ENCODE data around the gene ARPP21. TPM values are rescaled to one million over a fixed set of nuclear protein-coding genes. Genes with fewer than 3 reads are reported as not detected.

Gene ARPP21
- total and polyA plus RNA-seq, 7 donors: 86.4 to 336 (median 101) TPM

GRCh38 chr3:35665390-35666055, 26.2 kb downstream of the ARPP21 start:
- Histone ChIP-seq H3K27me3 (ENCODE audit: insufficient read depth in 3 of 3, low read length in 2 of 3) (no peaks in the 10 kb centered on the region), H3K4me3 (peak overlapping the region; percentile 51), H3K4me1 (peaks cover 70% of the 10 kb centered on the region), H3K36me3 (ENCODE audit: insufficient read depth in 1 of 2, low read depth in 1 of 2) (peaks cover 0 to 18% of the 10 kb centered on the region in 2 donors), H3K9me3 (no peaks in the 10 kb centered on the region), H3K27ac (peak overlapping the region; percentile 89)
- no peak for DNase-seq
- no peak for TF ChIP-seq CTCF (IDR thresholded peaks at IDR 0.05)
- no peak for ATAC-seq
- intact Hi-C loops (cut with DNase I): no loop called here
- WGBS, 3 donors: 34 to 50% (median 50%) methylated on average over 3 of the region's 3 CpGs

- Histone ChIP-seq H3K4me3 (no peak overlapping the region), H3K36me3 (ENCODE audit: insufficient read depth in 1 of 2, low read depth in 1 of 2) (peaks cover 0 to 32% of the 10 kb centered on the region in 2 donors), H3K9me3 (no peaks in the 10 kb centered on the region), H3K27me3 (ENCODE audit: insufficient read depth in 3 of 3, low read length in 2 of 3) (no peaks in the 10 kb centered on the region), H3K4me1 (peaks cover 57% of the 10 kb centered on the region), H3K27ac (peak overlapping the region; percentile 89)
- DNase-seq (no peak), ATAC-seq (no peak)
- 86 to 95% (median 94%) methylated on average over 1 of the region's 1 CpG for WGBS, 3 donors
- TF ChIP-seq CTCF (IDR thresholded peaks at IDR 0.05): no peak
- intact Hi-C loops (cut with DNase I): no loop called here
These were observed 27.6 kb downstream of the ARPP21 start for GRCh38 chr3:35666888-35667287.

GRCh38 chr3:35670408-35670965, 31.2 kb downstream of the ARPP21 start:
- intact Hi-C loops (cut with DNase I): no loop called here
- Histone ChIP-seq H3K36me3 (ENCODE audit: insufficient read depth in 1 of 2, low read depth in 1 of 2) (peaks cover 0 to 34% of the 10 kb centered on the region in 2 donors), H3K27ac (peak overlapping the region; percentile 51), H3K4me1 (peaks cover 39% of the 10 kb centered on the region), H3K4me3 (no peak overlapping the region), H3K27me3 (ENCODE audit: insufficient read depth in 3 of 3, low read length in 2 of 3) (no peaks in the 10 kb centered on the region), H3K9me3 (no peaks in the 10 kb centered on the region)
- TF ChIP-seq CTCF (IDR thresholded peaks at IDR 0.05): no peak
- DNase-seq (no peak), ATAC-seq (peak; percentile 41 to 70 (median 54))
- WGBS, 3 donors: 32 to 51% (median 33%) methylated on average over 9 of the region's 9 CpGs

- H3K4me1 ChIP-seq: peaks cover 40% of the 10 kb centered on the region
- no peak for TF ChIP-seq CTCF (IDR thresholded peaks at IDR 0.05)
- 81 to 86% (median 84%) methylated on average over 2 of the region's 2 CpGs for WGBS, 3 donors
- ATAC-seq (no peak), DNase-seq (no peak)
- intact Hi-C loops (cut with DNase I): no loop called here
- H3K36me3 ChIP-seq (ENCODE audit: insufficient read depth in 1 of 2, low read depth in 1 of 2): peaks cover 0 to 34% of the 10 kb centered on the region in 2 donors
- H3K27me3 ChIP-seq (ENCODE audit: insufficient read depth in 3 of 3, low read length in 2 of 3): no peaks in the 10 kb centered on the region
- peak overlapping the region; percentile 30 for H3K27ac ChIP-seq
- no peak overlapping the region for H3K4me3 ChIP-seq
- H3K9me3 ChIP-seq: no peaks in the 10 kb centered on the region
These were observed 32.2 kb downstream of the ARPP21 start for GRCh38 chr3:35671483-35671882.

Data from psoas muscle (tissue), 8 donors.